Epithelial cell of esophagus (primary cell): ENCODE data around the gene MIA.
"Not testable (repeated sequence)": the region's sequence is repeated elsewhere in the genome, so short reads cannot be mapped to it uniquely, and the experiment has no call there.

ENCODE experiments used
- DNase-seq: peaks from one replicate; pipeline ENCODE4 v3.0.0; 2010; ENCODE audit warnings: low read depth
- H3K4me3 ChIP-seq: 2 replicates; pipeline ENCODE4 v1.5.1; 2011; ENCODE audit warnings: mild to moderate bottlenecking, low read length, control low read depth
- CTCF ChIP-seq: IDR thresholded peaks from 2 replicates; pipeline ENCODE4 v1.5.1; 2011; ENCODE audit warnings: low read depth, mild to moderate bottlenecking, low read length, control low read depth, inconsistent platforms; ENCODE audit not compliant: insufficient read depth; ENCODE audit errors: missing control alignments

Gene MIA

GRCh38 chr19:40808497-40808896, 33.2 kb downstream of the MIA start:
- no peak overlapping the region for H3K4me3 ChIP-seq
- DNase-seq, result no peak
- no peak for TF ChIP-seq CTCF

GRCh38 chr19:40809358-40810086, 34.2 kb downstream of the MIA start:
- DNase-seq, result no peak
- TF ChIP-seq CTCF, result no peak
- H3K4me3 ChIP-seq, result no peak overlapping the region

- no peak for DNase-seq
- no peak overlapping the region for H3K4me3 ChIP-seq
- no peak for TF ChIP-seq CTCF
Measured at GRCh38 chr19:40810160-40810559, 34.8 kb downstream of the MIA start.

- peak; percentile 79 for DNase-seq
- peak overlapping the region; percentile 50 for H3K4me3 ChIP-seq
Measured at GRCh38 chr19:40810649-40811408, 35.5 kb downstream of the MIA start.

- H3K4me3 ChIP-seq, result peak overlapping the region; percentile 17
- DNase-seq, result no peak
- TF ChIP-seq CTCF, result no peak
Measured at GRCh38 chr19:40811478-40812341, 36.4 kb downstream of the MIA start.

- DNase-seq, H3K4me3 ChIP-seq: not testable (repeated sequence)
Measured at GRCh38 chr19:40812571-40812970, 37.2 kb downstream of the MIA start.

- no peak for DNase-seq
- TF ChIP-seq CTCF, result no peak
- H3K4me3 ChIP-seq, result no peak overlapping the region
Measured at GRCh38 chr19:40813182-40813581, 37.9 kb downstream of the MIA start.
